ENCODE data around the gene G6PC2. TPM values are rescaled to one million over a fixed set of nuclear protein-coding genes. Genes with fewer than 3 reads are reported as not detected.

G6PC2 gene
- total RNA-seq, 4 donors from 2014 or later = 0.29 TPM; not detected in 3

GRCh38 chr2:168894720-168895119, 6.4 kb upstream of the G6PC2 start:
- H3K4me3 ChIP-seq (replicated peaks in 1 of 3) = no peak overlapping the region
- intact Hi-C loops (cut with DNase I) = no loop called here
- peaks cover 0 to 11% of the 10 kb centered on the region in 2 donors for H3K4me1 ChIP-seq
- DNase-seq = no peak
- no peaks in the 10 kb centered on the region for H3K36me3 ChIP-seq
- H3K27ac ChIP-seq = no peak overlapping the region
- H3K27me3 ChIP-seq = no peaks in the 10 kb centered on the region
- TF ChIP-seq POLR2A (IDR thresholded peaks at IDR 0.05) (no peak), CTCF (IDR thresholded peaks at IDR 0.05) (no peak)
- H3K9me3 ChIP-seq = no peaks in the 10 kb centered on the region

- no peak overlapping the region for H3K4me3 ChIP-seq (replicated peaks in 1 of 3)
- no peaks in the 10 kb centered on the region for H3K27me3 ChIP-seq
- no peaks in the 10 kb centered on the region for H3K9me3 ChIP-seq
- TF ChIP-seq CTCF (IDR thresholded peaks at IDR 0.05) = no peak
- no peak for TF ChIP-seq POLR2A (IDR thresholded peaks at IDR 0.05)
- intact Hi-C loops (cut with DNase I) = no loop called here
- no peak for DNase-seq
- peaks cover 0 to 3% of the 10 kb centered on the region in 2 donors for H3K4me1 ChIP-seq
- H3K36me3 ChIP-seq = no peaks in the 10 kb centered on the region
- H3K27ac ChIP-seq = no peak overlapping the region
These were observed 5.3 kb upstream of the G6PC2 start for GRCh38 chr2:168895771-168896170.

- intact Hi-C loops (cut with DNase I) = no loop called here
- no peaks in the 10 kb centered on the region for H3K36me3 ChIP-seq
- no peaks in the 10 kb centered on the region for H3K27me3 ChIP-seq
- 62 to 81% methylated on average over 4 of the region's 4 CpGs for WGBS, 2 donors
- TF ChIP-seq CTCF (IDR thresholded peaks at IDR 0.05) (no peak), POLR2A (IDR thresholded peaks at IDR 0.05) (no peak)
- DNase-seq = no peak
- no peak overlapping the region for H3K27ac ChIP-seq
- H3K4me3 ChIP-seq (replicated peaks in 1 of 3) = no peak overlapping the region
- H3K9me3 ChIP-seq = no peaks in the 10 kb centered on the region
- no peaks in the 10 kb centered on the region for H3K4me1 ChIP-seq
These were observed 4.3 kb upstream of the G6PC2 start for GRCh38 chr2:168896783-168897182.

GRCh38 chr2:168897449-168897848, 3.6 kb upstream of the G6PC2 start:
- intact Hi-C loops (cut with DNase I) = no loop called here
- TF ChIP-seq POLR2A (IDR thresholded peaks at IDR 0.05) (no peak), CTCF (IDR thresholded peaks at IDR 0.05) (no peak)
- Histone ChIP-seq H3K9me3 (no peaks in the 10 kb centered on the region), H3K4me1 (no peaks in the 10 kb centered on the region), H3K36me3 (no peaks in the 10 kb centered on the region), H3K27ac (no peak overlapping the region), H3K27me3 (no peaks in the 10 kb centered on the region), H3K4me3 (replicated peaks in 1 of 3) (no peak overlapping the region)
- 87 to 90% methylated on average over 1 of the region's 1 CpG for WGBS, 2 donors
- DNase-seq = no peak

- intact Hi-C loops (cut with DNase I) = no loop called here
- Histone ChIP-seq H3K4me3 (replicated peaks in 1 of 3) (no peak overlapping the region), H3K27ac (no peak overlapping the region), H3K27me3 (no peaks in the 10 kb centered on the region), H3K9me3 (no peaks in the 10 kb centered on the region), H3K4me1 (no peaks in the 10 kb centered on the region), H3K36me3 (no peaks in the 10 kb centered on the region)
- TF ChIP-seq POLR2A (IDR thresholded peaks at IDR 0.05) (no peak), CTCF (IDR thresholded peaks at IDR 0.05) (no peak)
- no peak for DNase-seq
- WGBS, 2 donors = 90 to 94% methylated on average over 2 of the region's 2 CpGs
These were observed 2.8 kb downstream of the G6PC2 start for GRCh38 chr2:168903888-168904287.

All from thyroid gland (tissue), 4 donors.